Measurements from ENCODE around the gene SUPV3L1. TPM values are rescaled to one million over a fixed set of nuclear protein-coding genes. Genes with fewer than 3 reads are reported as not detected.
"Not testable (repeated sequence)": the region's sequence is repeated elsewhere in the genome, so short reads cannot be mapped to it uniquely, and the experiment has no call there.

The SUPV3L1 gene
- total RNA-seq, 4 donors from 2014 or later = 29.7 to 38.8 (median 32.2) TPM

GRCh38 chr10:69153227-69153626 lies 26.8 kb upstream of the SUPV3L1 start:
- Histone ChIP-seq H3K27ac (no peak overlapping the region), H3K4me1 (no peaks in the 10 kb centered on the region), H3K36me3 (peaks cover 0 to 3% of the 10 kb centered on the region in 2 donors), H3K27me3 (no peaks in the 10 kb centered on the region), H3K9me3 (no peaks in the 10 kb centered on the region), H3K4me3 (no peak overlapping the region)
- ATAC-seq (no peak), DNase-seq (no peak)
- TF ChIP-seq CTCF (IDR thresholded peaks at IDR 0.05 in 4 of 5, conservative IDR thresholded peaks at IDR 0.05 in 1 of 5) = no peak
- no peak for TF ChIP-seq POLR2A (IDR thresholded peaks at IDR 0.05)
- in situ Hi-C loops (cut with MboI; ENCODE audit: low sequenced_read_pairs in 4 of 4) = no loop called here
- intact Hi-C loops (cut with DNase I; ENCODE audit: low total_unique reads) = no loop called here

GRCh38 chr10:69160809-69161241 lies 19.2 kb upstream of the SUPV3L1 start:
- no peak overlapping the region for H3K27ac ChIP-seq
- no peaks in the 10 kb centered on the region for H3K9me3 ChIP-seq
- no peak for TF ChIP-seq CTCF (IDR thresholded peaks at IDR 0.05 in 4 of 5, conservative IDR thresholded peaks at IDR 0.05 in 1 of 5)
- TF ChIP-seq POLR2A (IDR thresholded peaks at IDR 0.05) = no peak
- intact Hi-C loops (cut with DNase I; ENCODE audit: low total_unique reads) = no loop called here
- H3K4me1 ChIP-seq = no peaks in the 10 kb centered on the region
- ATAC-seq (no peak), DNase-seq (no peak)
- no peak overlapping the region for H3K4me3 ChIP-seq
- no peaks in the 10 kb centered on the region for H3K27me3 ChIP-seq
- peaks cover 0 to 28% of the 10 kb centered on the region in 2 donors for H3K36me3 ChIP-seq
- in situ Hi-C loops (cut with MboI; ENCODE audit: low sequenced_read_pairs in 4 of 4) = no loop called here

- no peaks in the 10 kb centered on the region for H3K4me1 ChIP-seq
- TF ChIP-seq POLR2A (IDR thresholded peaks at IDR 0.05) (no peak), CTCF (IDR thresholded peaks at IDR 0.05 in 4 of 5, conservative IDR thresholded peaks at IDR 0.05 in 1 of 5) (no peak)
- H3K4me3 ChIP-seq = no peak overlapping the region
- no peak overlapping the region for H3K27ac ChIP-seq
- peaks cover 0 to 59% of the 10 kb centered on the region in 2 donors for H3K36me3 ChIP-seq
- H3K27me3 ChIP-seq = no peaks in the 10 kb centered on the region
- in situ Hi-C loops (cut with MboI; ENCODE audit: low sequenced_read_pairs in 4 of 4) = no loop called here
- H3K9me3 ChIP-seq = no peaks in the 10 kb centered on the region
- intact Hi-C loops (cut with DNase I; ENCODE audit: low total_unique reads) = no loop called here
- no peak for ATAC-seq
- no peak for DNase-seq
Observed at GRCh38 chr10:69168493-69168892, 11.5 kb upstream of the SUPV3L1 start.

GRCh38 chr10:69172241-69172982 lies 7.6 kb upstream of the SUPV3L1 start:
- no peaks in the 10 kb centered on the region for H3K4me1 ChIP-seq
- no peak for ATAC-seq
- intact Hi-C loops (cut with DNase I; ENCODE audit: low total_unique reads) = loop anchor here (5.0 kb wide), 1 partner anchor 425 kb away; no protein-coding TSS in a partner anchor

GRCh38 chr10:69175326-69175725 lies 4.7 kb upstream of the SUPV3L1 start:
- not testable (repeated sequence) for ATAC-seq, H3K4me1 ChIP-seq, H3K4me3 ChIP-seq, DNase-seq, H3K9me3 ChIP-seq, H3K27me3 ChIP-seq, H3K27ac ChIP-seq
- intact Hi-C loops (cut with DNase I; ENCODE audit: low total_unique reads) (loop anchor here (5.0 kb wide), 1 partner anchor 648 kb away; the partner anchor contains the start of gene SLC25A16), in situ Hi-C loops (cut with MboI; ENCODE audit: low sequenced_read_pairs in 4 of 4) (loop anchor here in 2 of 4 donors (10.0 to 25.0 kb wide), 2 partner anchors 51 to 413 kb away; partner anchors contain the start of gene VPS26A (in 1 of the 2))
- H3K36me3 ChIP-seq = peaks cover 0 to 24% of the 10 kb centered on the region in 2 donors

More at GRCh38 chr10:69172241-69172982, 7.6 kb upstream of the SUPV3L1 start:
- no peak for TF ChIP-seq POLR2A (IDR thresholded peaks at IDR 0.05)
- TF ChIP-seq CTCF (IDR thresholded peaks at IDR 0.05 in 4 of 5, conservative IDR thresholded peaks at IDR 0.05 in 1 of 5) = no peak
- in situ Hi-C loops (cut with MboI; ENCODE audit: low sequenced_read_pairs in 4 of 4) = loop anchor here in 1 of 4 donors (10.0 kb wide), 1 partner anchor 48 kb away; the partner anchor contains the start of gene VPS26A
- H3K9me3 ChIP-seq = no peaks in the 10 kb centered on the region
- no peak overlapping the region for H3K4me3 ChIP-seq
- H3K27me3 ChIP-seq = no peaks in the 10 kb centered on the region
- no peak for DNase-seq
- no peak overlapping the region for H3K27ac ChIP-seq
- H3K36me3 ChIP-seq = peaks cover 0 to 48% of the 10 kb centered on the region in 2 donors
